ENCODE measurements around the gene PCDH11Y. TPM values are rescaled to one million over a fixed set of nuclear protein-coding genes. Genes with fewer than 3 reads are reported as not detected.
"Not testable (repeated sequence)": the region's sequence is repeated elsewhere in the genome, so short reads cannot be mapped to it uniquely, and the experiment has no call there.

The PCDH11Y gene, protein sequence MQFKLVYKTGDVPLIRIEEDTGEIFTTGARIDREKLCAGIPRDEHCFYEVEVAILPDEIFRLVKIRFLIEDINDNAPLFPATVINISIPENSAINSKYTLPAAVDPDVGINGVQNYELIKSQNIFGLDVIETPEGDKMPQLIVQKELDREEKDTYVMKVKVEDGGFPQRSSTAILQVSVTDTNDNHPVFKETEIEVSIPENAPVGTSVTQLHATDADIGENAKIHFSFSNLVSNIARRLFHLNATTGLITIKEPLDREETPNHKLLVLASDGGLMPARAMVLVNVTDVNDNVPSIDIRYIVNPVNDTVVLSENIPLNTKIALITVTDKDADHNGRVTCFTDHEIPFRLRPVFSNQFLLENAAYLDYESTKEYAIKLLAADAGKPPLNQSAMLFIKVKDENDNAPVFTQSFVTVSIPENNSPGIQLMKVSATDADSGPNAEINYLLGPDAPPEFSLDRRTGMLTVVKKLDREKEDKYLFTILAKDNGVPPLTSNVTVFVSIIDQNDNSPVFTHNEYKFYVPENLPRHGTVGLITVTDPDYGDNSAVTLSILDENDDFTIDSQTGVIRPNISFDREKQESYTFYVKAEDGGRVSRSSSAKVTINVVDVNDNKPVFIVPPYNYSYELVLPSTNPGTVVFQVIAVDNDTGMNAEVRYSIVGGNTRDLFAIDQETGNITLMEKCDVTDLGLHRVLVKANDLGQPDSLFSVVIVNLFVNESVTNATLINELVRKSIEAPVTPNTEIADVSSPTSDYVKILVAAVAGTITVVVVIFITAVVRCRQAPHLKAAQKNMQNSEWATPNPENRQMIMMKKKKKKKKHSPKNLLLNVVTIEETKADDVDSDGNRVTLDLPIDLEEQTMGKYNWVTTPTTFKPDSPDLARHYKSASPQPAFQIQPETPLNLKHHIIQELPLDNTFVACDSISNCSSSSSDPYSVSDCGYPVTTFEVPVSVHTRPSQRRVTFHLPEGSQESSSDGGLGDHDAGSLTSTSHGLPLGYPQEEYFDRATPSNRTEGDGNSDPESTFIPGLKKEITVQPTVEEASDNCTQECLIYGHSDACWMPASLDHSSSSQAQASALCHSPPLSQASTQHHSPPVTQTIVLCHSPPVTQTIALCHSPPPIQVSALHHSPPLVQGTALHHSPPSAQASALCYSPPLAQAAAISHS (N-terminal part only)
- total RNA-seq = not detected

DNA sequence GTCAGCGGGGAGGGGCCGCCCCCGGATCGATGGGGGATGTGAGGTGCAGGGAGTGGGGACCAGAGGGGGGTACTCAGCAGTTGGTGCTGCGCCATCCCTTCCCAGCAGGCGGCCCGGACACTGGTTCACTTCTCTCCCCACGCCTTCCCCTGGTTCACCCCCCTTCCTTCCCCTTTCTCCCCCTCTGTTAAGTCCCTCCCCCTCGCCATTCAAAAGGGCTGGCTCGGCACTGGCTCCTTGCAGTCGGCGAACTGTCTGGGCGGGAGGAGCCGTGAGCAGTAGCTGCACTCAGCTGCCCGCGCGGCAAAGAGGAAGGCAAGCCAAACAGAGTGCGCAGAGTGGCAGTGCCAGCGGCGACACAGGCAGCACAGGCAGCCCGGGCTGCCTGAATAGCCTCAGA is at the start of gene PCDH11Y:
TSS of gene PCDH11Y (plus strand) at position 240 of the 400 bp plus-strand sequence. CDS start 56,804 bp downstream, outside the sequence.
- H3K27me3 Mint-ChIP-seq; H3K4me1 Mint-ChIP-seq; H3K27ac Mint-ChIP-seq; H3K36me3 Mint-ChIP-seq (ENCODE audit: low read depth); H3K9me3 Mint-ChIP-seq; H3K4me3 Mint-ChIP-seq: not testable (repeated sequence)
- peak; percentile 44 for ATAC-seq (replicated peaks)

DNA sequence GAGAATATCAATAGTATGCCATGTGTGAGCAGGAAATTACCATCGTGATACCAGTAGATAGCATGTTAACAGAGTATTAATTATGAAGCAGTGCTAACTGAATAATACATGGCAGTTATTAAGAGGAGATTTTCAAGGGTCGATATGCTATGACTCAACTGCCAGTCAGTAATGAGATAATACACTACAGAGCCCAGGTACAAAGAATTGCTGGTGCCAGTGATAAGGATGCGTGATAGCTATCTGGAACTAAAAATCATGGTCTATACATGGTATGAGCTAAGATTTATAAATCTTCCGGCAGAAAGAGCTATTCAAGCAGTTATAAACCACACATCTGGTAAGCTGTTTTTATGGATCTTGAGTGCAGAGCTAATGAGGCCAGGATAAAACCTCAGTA is 32.2 kb upstream of the PCDH11Y start:
- not testable (repeated sequence) for ATAC-seq (replicated peaks); H3K4me1 Mint-ChIP-seq; H3K4me3 Mint-ChIP-seq; H3K27ac Mint-ChIP-seq; H3K27me3 Mint-ChIP-seq; H3K36me3 Mint-ChIP-seq (ENCODE audit: low read depth); H3K9me3 Mint-ChIP-seq

DNA sequence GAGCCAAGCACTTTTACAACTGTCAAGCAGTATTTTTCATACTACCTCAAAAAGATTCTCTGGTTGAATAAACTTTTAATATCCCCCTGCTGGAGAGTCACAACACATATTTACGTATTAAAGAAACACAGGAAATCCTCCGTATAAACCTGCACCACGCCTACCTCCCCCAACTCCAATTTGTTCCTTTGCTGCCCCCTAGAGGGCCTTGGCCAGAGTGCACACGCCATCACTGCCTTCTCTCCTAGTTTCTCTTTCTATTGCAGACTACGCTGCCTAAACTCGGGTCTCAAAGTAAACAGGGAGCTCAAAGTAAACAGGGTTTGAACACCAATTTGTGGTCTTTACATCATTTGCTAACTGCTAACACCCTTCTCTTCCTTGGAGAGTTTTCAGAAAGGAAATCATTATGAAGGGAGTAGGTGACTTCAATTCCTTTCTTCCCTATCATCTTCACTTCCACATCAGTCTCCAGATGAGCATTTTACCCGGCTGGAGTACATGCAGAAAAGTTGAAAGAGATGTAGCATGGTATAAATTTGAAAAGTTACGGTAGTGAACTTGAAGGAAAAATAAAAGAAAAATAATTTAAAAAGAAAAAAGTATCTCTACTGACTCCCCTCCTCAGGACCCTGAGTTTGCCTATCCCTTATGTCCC is 8.2 kb upstream of the PCDH11Y start:
- H3K4me3 Mint-ChIP-seq; H3K9me3 Mint-ChIP-seq; H3K4me1 Mint-ChIP-seq; H3K36me3 Mint-ChIP-seq (ENCODE audit: low read depth); H3K27ac Mint-ChIP-seq; H3K27me3 Mint-ChIP-seq: not testable (repeated sequence)
- ATAC-seq (replicated peaks) = peak; percentile 82

DNA sequence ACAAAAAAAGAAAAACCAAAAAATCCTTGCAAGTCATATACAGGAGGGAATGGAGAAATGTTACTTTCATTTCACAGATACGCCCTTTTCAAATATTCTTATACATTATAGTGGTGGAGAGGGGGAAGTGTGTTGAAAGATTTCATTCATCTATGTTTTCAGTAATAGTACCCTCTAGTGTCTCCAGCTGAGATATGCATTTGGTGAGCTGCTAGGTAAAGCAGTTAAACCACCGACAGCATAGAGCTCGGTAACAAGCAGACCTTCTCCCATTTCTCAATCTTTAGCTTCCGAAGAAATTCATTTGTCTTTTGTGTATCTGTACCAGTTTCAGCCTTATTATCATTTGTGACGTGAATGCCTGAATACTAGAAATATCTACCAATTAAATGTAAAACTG is 5.2 kb upstream of the PCDH11Y start:
- not testable (repeated sequence) for H3K9me3 Mint-ChIP-seq; H3K36me3 Mint-ChIP-seq (ENCODE audit: low read depth); H3K27ac Mint-ChIP-seq; H3K4me3 Mint-ChIP-seq; ATAC-seq (replicated peaks); H3K27me3 Mint-ChIP-seq; H3K4me1 Mint-ChIP-seq

DNA sequence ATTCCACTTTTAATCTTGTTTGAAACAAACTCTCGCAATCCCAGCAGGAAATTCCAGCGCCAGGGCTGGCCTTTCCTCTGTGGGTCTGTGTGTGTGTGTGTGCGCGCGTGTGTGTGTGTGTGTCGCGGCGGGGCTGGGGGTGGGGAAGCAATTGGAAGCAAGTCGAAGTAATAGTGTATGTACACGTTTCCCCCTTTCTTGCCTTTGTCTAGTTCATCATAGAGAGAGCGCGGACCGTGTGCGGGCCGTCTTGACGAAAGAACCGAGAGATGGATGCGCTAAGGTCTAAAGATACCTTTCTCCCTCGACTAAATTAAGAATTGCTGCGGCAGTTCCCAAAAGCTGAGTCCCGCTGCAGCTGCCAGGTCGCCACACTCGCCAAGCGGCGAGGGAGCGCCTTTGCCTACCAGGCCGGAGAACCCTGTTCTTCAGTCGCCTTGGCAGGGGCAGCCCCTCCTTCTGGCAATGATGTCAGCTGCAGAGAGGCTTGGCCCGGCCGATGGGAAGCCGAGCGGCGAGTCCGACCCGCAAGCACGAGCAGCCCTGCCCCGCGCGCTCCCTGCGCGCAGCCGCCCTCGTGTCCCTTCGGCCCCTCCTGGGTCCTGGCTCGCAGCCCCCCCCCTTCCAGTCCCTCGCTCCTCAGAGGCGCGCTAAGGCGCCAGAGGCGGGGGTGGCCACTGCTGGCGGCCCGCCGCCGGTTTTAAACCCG is 2.5 kb downstream of the PCDH11Y start:
- not testable (repeated sequence) for H3K36me3 Mint-ChIP-seq (ENCODE audit: low read depth); H3K27me3 Mint-ChIP-seq; H3K4me3 Mint-ChIP-seq; H3K27ac Mint-ChIP-seq; H3K9me3 Mint-ChIP-seq; H3K4me1 Mint-ChIP-seq; ATAC-seq (replicated peaks)

DNA sequence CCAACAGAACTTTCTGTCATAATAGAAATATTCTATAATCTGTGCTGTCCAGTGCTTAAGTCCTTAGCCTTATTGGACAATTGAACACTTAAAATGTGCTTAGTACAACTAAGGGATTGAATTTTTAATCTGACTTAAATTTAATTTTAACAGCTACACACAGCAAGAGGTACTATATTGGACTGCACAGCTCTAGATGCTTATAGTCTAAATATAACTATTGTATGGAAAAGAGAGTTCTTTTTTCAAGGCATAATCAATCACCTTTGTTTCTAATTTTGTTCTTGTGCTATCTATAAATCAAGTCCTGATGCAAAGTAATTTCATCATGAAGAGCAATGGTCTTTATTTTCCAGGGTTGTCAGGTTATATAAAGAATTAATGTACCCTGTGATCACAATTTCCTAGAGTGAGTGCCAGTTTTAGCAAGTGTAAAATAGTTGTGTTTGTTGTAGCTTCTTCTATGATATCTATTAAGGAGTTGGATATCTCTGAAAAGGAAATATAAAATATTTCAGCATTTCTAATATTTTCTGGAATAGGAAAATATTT is 39.0 kb downstream of the PCDH11Y start:
- not testable (repeated sequence) for H3K4me3 Mint-ChIP-seq; H3K27me3 Mint-ChIP-seq; H3K9me3 Mint-ChIP-seq; H3K36me3 Mint-ChIP-seq (ENCODE audit: low read depth); H3K4me1 Mint-ChIP-seq; ATAC-seq (replicated peaks); H3K27ac Mint-ChIP-seq

DNA sequence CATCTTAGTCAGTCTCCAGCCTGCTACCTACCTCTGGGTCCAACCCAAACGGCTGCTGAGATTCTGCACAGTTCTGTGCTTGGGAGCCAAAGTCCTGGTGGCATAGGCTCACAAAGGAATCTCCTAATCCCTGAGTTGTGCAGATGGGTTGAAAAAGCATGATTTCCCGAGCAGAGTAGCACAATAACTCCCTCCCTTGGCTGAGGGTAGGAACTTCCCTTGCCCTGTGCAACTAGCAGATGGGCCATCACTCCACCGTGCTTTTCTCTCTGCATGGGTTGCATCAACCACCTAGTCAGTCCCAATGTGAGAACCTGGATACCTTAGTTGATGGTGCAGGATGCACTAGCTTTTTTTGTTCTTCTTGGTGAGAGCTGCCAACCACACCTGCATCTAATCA is 82.9 kb downstream of the PCDH11Y start:
- not testable (repeated sequence) for H3K27me3 Mint-ChIP-seq; H3K9me3 Mint-ChIP-seq; H3K4me1 Mint-ChIP-seq; ATAC-seq (replicated peaks); H3K36me3 Mint-ChIP-seq (ENCODE audit: low read depth); H3K27ac Mint-ChIP-seq; H3K4me3 Mint-ChIP-seq

DNA sequence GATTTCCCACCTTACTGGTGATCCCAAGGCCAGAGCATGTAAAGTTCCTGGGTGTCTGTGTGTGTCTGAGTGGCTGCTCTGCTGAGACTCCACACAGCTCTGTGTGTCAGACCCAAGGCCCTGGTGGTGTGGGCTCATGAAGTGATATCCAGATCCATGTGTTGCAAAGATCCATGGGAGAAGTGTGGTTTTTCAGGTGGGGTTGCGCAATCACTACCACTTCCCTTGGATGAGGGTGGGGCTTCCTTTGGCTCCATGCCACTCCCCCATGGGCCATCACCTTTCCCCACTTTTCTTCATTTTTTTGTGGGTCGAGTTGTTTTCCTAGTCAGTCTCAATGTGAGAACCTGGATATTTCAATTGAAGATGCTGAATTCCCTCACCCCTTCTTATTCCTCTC is 182.9 kb downstream of the PCDH11Y start:
- H3K27ac Mint-ChIP-seq; ATAC-seq (replicated peaks); H3K9me3 Mint-ChIP-seq; H3K4me1 Mint-ChIP-seq; H3K36me3 Mint-ChIP-seq (ENCODE audit: low read depth); H3K4me3 Mint-ChIP-seq; H3K27me3 Mint-ChIP-seq: not testable (repeated sequence)

DNA sequence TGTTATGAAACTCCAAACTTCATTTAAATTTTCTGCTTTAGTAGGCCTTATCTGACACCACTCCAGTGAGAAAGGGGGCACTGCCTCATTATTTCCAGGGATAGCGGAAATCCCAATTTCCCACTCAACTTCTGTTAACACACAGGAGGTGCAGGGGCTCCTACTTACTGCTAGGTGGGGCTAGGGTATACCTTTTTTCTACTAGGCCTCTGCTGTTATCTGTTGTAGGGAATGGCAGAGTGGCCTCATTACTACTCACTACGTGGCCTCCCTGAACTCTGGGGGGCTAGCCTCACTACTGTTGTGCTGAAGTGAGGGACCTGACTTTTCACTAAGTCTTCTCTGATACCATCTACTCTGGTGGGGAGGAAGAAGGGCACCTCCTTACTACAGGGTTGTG is 215.0 kb downstream of the PCDH11Y start:
- H3K27me3 Mint-ChIP-seq; H3K4me1 Mint-ChIP-seq; H3K9me3 Mint-ChIP-seq; H3K4me3 Mint-ChIP-seq; ATAC-seq (replicated peaks); H3K36me3 Mint-ChIP-seq (ENCODE audit: low read depth); H3K27ac Mint-ChIP-seq: not testable (repeated sequence)

DNA sequence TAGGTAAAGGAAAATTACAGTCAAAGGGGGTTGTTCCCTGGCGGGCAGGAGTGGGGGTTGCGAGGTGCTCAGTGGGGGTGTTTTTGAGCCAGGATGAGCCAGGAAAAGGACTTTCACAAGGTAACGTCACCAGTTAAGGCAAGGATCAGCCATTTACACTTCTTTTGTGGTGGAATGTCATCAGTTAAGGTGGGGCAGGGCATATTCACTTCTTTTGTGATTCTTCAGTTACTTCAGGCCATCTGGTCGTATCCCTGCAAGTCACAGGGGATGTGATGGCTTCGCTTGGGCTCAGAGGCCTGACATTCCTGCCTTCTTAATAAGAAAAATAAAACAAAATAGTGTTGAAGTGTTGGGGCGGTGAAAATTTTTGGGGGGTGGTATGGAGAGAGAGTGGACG is 324.8 kb downstream of the PCDH11Y start:
- H3K27me3 Mint-ChIP-seq; H3K4me1 Mint-ChIP-seq; H3K27ac Mint-ChIP-seq; ATAC-seq (replicated peaks); H3K4me3 Mint-ChIP-seq; H3K9me3 Mint-ChIP-seq; H3K36me3 Mint-ChIP-seq (ENCODE audit: low read depth): not testable (repeated sequence)

DNA sequence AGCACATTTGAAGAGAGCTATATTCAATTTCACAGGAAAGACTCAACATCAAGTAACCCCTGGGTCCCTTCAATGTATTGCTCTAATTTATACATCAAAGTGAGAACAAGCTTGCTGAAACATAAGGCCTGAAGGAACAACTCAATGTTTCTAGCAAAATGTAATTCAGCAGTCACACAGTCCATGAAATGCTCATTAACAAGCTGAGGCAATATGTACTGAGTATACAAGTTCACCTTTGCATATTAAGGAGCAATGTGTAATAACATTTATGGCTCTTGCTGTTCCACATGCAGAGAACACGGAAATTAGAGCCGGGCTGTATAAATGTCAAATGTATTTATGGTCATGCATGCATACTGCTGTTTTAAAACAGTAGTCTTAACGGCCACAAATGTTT is 342.1 kb downstream of the PCDH11Y start:
- H3K9me3 Mint-ChIP-seq; H3K27me3 Mint-ChIP-seq; ATAC-seq (replicated peaks); H3K27ac Mint-ChIP-seq; H3K4me1 Mint-ChIP-seq; H3K36me3 Mint-ChIP-seq (ENCODE audit: low read depth); H3K4me3 Mint-ChIP-seq: not testable (repeated sequence)

DNA sequence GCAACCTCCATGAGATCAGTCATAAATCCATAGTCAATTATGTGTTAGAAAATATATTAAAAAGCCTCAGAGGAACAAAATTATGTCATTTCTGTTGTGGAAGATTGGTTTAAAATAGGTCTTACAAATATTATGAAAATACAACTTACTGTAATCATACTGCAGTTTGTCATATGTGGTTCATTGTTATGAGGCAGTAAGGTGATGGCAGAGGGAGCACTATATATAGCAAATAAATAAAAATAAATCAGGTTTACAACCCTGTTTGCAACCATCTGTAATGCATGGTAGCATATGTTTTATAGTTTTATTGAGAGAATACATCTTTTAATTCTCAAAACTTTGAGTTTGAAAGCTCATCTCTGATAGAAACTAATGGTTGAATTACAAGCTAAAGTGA is 543.6 kb downstream of the PCDH11Y start:
- not testable (repeated sequence) for H3K4me1 Mint-ChIP-seq; H3K9me3 Mint-ChIP-seq; H3K27ac Mint-ChIP-seq; H3K27me3 Mint-ChIP-seq; ATAC-seq (replicated peaks); H3K4me3 Mint-ChIP-seq; H3K36me3 Mint-ChIP-seq (ENCODE audit: low read depth)

DNA sequence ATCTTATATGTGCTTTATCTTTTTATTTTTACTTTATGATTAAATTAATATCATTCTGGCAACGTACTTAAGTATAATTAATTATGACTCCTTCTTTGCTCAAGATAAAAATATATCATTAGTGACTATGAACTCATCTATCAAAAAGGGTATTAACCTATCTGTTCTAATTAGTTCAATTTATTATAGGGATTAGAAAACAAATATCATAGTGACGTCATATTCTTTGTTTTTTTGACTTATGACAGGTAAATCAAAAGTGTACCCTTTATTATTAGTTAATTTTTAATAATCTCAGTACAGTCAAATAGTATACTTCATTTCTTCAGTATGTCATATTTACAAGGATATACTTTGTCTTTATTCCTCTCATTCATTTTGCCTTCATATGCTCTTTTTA is 638.5 kb downstream of the PCDH11Y start:
- H3K4me1 Mint-ChIP-seq; H3K27me3 Mint-ChIP-seq; H3K9me3 Mint-ChIP-seq; ATAC-seq (replicated peaks); H3K36me3 Mint-ChIP-seq (ENCODE audit: low read depth); H3K4me3 Mint-ChIP-seq; H3K27ac Mint-ChIP-seq: not testable (repeated sequence)

DNA sequence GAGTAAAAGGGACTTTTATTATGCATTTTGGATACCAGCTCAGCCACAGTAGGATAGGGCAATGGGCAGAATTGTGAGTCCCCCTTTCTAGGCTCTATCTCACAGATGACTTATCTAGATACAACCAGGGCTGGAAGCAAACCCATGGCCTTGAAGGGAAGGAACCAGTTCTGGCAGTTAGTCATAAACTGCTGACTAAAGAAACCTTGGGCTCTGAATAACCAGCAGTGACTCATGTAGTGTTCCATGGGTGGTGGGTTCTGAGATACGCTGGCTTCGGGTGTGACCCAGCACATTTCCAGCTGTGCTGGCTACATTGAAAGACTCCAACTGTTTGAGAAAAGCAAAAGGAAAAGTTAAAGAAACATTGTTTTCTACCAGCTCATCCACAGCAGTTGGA is 679.2 kb downstream of the PCDH11Y start:
- H3K27ac Mint-ChIP-seq; ATAC-seq (replicated peaks); H3K4me1 Mint-ChIP-seq: not testable (repeated sequence)

More for the DNA sequence above, 679.2 kb downstream of the PCDH11Y start:
- not testable (repeated sequence) for H3K36me3 Mint-ChIP-seq (ENCODE audit: low read depth); H3K9me3 Mint-ChIP-seq; H3K4me3 Mint-ChIP-seq; H3K27me3 Mint-ChIP-seq

All from activated T-helper 17 cell treated with anti-CD3 and anti-CD28 coated beads, Interleukin-2, amount 50 U/mL, for 72 hours (primary cell).